HT1080 (cell line): Measurements from ENCODE around the gene BTBD16. TPM values are rescaled to one million over a fixed set of nuclear protein-coding genes. Genes with fewer than 3 reads are reported as not detected.

ENCODE experiments used
- DNase-seq: peaks from one replicate; pipeline ENCODE4 v3.0.0-alpha.2; 2015; ENCODE audit warnings: low read depth
- total RNA-seq: library from RNA; depleted of rRNA; stranded (reverse); fragments of >200 nt; shearing (Covaris generic); gene quantifications from 2 replicates; pipeline ENCODE4 v1.2.3, GENCODE V29; 2014

Gene BTBD16
- total RNA-seq, 1 experiment from 2014 or later: not detected

- DNase-seq: no peak
Observed at GRCh38 chr10:122269059-122269687, 1.9 kb upstream of the BTBD16 start.

DNA sequence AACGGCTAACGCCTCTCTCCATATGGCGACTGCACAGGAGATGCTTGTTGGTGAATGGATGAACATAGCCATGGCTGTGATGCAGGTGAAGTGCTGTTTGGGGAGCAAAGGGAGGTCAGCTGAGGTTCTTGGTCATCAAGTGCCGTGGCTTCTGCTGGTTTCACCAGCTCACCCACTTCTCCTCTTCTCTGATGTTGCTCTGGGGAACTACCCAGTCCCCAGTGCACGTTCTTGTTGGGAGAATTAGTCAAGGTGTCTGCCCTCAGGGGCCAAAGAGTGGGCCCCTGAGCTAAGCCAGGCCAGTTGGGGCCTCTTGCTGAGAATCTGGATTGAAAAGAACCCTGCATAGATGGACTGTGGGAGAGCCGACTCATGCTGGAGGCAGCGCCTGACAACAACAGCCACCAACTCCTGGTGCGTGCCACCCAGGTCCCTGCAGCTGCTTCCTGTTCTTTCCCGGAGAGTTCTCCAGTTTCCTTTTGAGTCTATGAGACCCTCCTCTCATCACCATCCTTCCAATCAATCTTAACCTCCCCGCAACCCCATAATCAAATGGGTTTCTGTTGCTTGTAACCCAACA, 3.0 kb downstream of the BTBD16 start:
- DNase-seq: no peak

DNA sequence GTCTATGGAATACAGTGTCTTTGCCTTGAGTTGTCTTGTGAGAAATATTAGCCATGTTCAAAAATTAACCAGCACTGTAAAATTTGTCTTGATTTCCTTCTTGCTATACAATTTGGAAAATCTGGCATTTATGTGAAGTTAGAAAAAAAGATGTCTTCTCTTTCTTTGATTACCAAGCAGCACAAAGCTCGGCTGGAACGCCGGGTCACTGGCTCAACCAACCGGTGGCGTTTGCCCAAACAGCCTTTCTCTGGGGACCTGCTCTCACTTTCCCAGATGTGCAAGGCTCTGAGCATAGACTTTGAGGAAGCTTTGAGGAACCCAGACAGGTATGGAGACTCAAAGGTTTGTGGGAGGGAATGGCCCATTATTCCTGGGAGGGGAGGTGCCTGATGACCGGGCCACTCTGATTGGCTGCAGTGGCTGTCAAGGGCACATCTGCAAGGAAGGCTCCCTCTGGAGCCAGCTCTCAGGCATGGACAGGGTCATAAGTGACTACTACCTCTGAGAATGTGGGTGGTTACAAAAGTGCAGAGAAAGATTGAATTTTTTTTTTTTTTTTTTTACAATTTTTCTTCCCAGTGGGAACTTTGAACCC, 5.6 kb downstream of the BTBD16 start:
- peak; percentile 25 for DNase-seq

- DNase-seq: no peak
Observed at GRCh38 chr10:122277526-122278136, 6.5 kb downstream of the BTBD16 start.

GRCh38 chr10:122279725-122280141, 8.6 kb downstream of the BTBD16 start:
- DNase-seq: peak; percentile 50

GRCh38 chr10:122280156-122280555, 9.1 kb downstream of the BTBD16 start:
- no peak for DNase-seq

DNA sequence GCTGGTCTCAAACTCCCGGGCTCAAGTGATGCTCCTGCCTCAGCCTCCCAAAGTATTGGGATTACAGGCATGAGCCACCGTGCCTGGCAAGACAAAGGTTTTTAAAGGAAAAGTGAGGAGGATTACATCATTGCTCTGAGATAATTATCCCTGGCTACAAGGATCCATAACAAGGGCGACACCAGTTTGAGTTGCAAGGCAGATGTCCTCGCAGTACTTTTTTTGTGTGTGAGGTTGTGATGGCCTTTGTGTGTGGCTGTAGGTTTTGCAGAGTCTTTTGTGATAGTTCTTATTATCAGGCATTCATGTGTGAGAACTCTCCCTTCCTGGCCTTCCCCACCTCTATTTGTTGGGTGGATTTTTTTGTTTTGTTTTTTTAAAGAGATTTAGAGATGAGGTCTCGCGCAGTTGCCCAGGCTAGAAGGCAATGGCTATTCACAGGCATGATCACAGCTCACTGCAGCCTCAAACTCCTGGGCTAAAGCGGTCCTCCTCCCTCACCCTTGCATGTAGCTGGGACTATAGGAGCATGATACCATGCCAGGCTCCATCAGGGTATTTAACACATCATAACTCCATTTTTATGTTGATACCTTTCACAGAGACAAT, 10.0 kb downstream of the BTBD16 start:
- DNase-seq: no peak

- DNase-seq: no peak
Observed at GRCh38 chr10:122281751-122282150, 10.7 kb downstream of the BTBD16 start.

- peak; percentile 78 for DNase-seq
Observed at GRCh38 chr10:122282253-122282671, 11.2 kb downstream of the BTBD16 start.

- no peak for DNase-seq
Observed at GRCh38 chr10:122282909-122283308, 11.8 kb downstream of the BTBD16 start.

DNA sequence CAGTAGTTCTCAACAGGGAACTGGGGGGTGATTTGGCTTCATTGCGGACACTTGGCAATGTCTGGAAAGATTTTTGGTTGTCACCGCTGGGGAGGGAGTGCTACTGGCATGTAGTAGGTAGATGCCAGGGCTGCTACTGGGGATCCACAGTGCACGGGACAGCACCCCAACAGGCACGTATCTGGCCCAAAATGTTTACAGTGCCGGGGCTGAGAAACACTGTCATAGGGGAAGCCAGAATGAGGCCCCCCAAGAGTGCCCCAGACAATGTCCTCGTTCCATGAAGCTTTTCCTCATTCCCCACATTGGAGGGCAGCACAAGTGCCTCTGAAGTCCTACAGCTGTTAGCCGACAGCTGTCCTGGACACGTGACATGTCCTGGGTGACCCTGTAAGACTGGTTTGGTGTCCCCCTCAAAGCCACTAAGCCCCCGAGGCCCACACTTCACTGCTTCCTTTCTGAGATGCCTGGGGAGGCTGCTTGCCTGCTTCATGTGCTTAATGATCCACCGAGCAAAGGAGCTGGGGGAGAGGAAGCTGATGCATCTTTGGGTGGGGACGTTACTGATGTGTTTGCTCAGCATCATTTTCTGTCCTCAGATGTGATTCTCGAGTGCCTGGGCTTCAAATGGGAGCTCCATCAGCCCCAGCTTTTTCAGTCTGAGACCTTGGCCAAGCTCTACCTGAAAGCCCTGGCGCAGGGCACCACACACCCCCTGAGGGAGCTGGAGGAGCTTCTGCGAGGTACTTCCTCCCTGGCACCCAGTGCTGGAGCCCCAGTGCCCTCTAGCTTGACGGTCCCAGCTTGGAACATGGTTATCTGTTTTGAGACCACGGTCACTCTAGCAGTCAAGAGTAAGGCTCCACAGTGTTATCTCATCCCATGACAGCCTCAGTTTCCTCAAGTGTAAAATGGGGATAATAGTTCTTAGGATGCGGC, 14.7 kb downstream of the BTBD16 start:
- no peak for DNase-seq

DNA sequence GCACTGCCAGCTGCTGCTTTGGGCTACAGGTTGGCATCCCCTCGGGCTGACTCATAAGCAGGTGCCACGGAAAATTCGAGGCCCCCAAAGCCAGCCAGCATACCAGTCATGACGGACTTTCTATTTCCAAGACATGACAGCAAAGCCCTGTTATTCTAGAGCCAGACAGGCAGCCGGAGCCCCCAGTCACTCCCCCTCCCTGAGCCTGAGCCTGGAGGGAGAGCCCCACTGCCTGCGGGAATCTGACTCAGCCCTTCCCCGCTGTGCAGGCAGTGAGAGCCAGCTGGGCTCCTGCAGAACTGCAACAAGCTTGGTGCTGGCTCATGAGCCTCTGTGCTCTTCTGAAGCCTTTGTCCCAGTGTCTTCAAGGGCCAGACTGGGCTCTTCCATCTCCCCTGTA, 15.8 kb downstream of the BTBD16 start:
- DNase-seq: peak; percentile 92

- no peak for DNase-seq
Observed at GRCh38 chr10:122287570-122287969, 16.5 kb downstream of the BTBD16 start.

GRCh38 chr10:122288262-122288661, 17.2 kb downstream of the BTBD16 start:
- DNase-seq: no peak

DNA sequence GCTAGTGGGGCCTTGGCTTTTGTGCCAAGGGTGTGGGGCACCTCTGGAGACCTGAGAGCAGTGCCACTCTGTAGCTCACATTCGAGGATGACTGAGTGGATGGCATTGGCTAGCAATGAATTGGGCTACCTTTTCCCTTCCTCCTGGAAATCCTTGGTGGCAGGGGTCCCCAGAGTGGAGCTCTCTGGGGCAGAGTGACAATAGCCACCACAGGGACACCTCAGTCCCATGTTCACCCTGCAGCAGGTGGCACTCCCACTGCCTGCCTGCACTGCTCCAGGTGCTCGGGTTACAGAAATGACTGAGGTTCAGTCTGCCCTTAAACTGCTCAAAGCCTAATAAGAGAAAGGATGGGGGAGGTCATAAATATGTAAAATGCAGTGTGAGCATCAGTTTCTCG, 17.8 kb downstream of the BTBD16 start:
- DNase-seq: no peak

DNA sequence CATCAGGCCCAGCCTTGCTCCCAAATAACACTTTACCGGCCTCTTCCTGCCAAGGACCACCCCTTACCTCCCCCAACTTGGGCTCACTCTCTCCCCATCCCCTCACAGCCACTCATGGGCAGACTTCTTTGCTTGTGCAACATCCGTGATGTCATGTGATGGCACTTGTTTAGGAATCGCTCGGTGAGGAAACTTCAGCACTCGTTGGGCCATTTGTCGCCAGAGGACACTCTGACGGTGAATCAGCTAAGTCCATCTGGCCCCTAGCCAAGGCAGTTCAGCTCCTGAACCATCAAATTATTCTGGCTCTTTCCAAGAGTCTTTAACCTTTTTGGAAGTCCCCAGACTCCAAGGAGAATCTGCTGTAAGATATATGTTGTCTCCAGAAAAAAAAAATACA, 19.2 kb downstream of the BTBD16 start:
- DNase-seq: no peak

- no peak for DNase-seq
Observed at GRCh38 chr10:122290833-122291532, 19.9 kb downstream of the BTBD16 start.

DNA sequence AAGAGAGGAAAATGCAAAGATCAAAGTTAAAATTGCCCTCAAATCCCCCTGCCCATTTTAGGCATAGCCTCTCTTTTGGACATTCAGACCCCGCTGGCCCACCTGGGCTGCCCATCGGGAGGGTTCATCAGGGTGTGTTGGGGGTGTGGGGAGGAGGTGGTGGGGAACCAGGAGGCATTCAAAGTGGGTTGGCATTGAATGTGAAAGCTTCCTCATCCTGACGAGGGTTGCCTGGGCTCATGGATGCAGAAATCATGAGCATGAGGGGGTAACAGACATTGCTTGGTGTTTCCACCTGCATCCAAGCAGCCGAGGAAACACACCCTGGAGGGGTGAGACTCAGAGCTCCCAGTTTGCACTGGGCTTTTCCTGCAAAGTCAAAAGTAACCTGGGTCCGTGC, 20.6 kb downstream of the BTBD16 start:
- no peak for DNase-seq

DNA sequence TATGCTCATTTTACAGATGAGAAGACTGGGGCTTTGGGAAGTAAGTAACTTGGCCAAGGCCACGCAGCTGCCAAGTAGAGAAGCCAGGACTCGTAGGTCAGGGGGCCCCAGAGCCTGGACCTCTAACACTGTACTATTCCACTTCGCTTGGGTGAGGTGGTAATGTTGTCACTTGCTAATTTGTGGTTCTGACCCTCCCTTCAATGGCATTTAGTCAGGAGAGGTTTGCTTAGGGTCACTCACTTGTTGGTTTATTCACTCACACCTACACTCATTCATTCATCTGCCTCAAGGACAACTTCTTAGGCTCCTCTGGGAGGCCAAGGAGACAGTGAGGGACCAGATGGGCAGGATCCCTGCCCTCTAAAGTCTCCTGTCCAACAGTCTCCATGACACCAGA, 21.3 kb downstream of the BTBD16 start:
- no peak for DNase-seq
